Measurements from ENCODE around the gene KDM6A. TPM values are rescaled to one million over a fixed set of nuclear protein-coding genes. Genes with fewer than 3 reads are reported as not detected.

KDM6A gene
- total and polyA plus RNA-seq, 9 of the 15 experiments (the other 6 are each of a cell fraction or from before 2014, with no cell fraction given) = 8.4 to 34.3 (median 22.9) TPM

DNA sequence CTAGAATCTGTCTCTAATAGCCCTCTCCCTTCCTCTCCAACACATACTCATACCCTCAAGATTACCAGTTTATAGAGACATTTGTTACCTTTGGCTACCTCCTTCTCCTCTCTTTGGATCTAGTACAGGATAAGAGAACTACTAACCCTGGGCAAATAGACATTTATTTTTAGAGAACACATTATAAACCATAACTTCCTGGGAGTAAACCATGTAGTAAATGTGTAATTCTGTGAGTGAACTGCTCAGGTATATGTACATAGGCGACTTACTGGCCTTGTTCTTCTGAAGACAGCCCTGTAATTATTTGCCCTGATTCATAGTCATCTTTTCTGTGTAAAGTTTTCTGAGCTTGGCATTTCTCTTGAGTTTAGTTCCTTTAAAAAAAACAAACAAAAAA lies 94.2 kb downstream of the KDM6A start:
- H3K4me2 ChIP-seq (ENCODE audit: insufficient read depth, low read length) = no peak overlapping the region

GRCh38 chrX:44970709-44971108 lies 97.7 kb downstream of the KDM6A start:
- no peak overlapping the region for H3K4me3 ChIP-seq
- no peaks in the 10 kb centered on the region for H3K27me3 ChIP-seq (ENCODE audit: control insufficient read depth in 2 of 2, insufficient read depth in 2 of 2, low read length in 2 of 2)
- no peaks in the 10 kb centered on the region for H3K9me1 ChIP-seq (ENCODE audit: control insufficient read depth, insufficient read depth, low read length)
- BruUV-seq (replicated peaks) = no TSS peak
- H3K27ac ChIP-seq (ENCODE audit: extremely low read depth, low read depth, low read length) = no peak overlapping the region
- no peak for FAIRE-seq
- intact Hi-C loops (cut with micrococcal nuclease) (no loop called here), in situ Hi-C loops (cut with MboI) (no loop called here)
- H3K36me3 ChIP-seq (ENCODE audit: control insufficient read depth, insufficient read depth, low read length) = peaks cover under 1% of the 10 kb centered on the region; the same call in 1 of the 3 replicates
- no peak overlapping the region for H2AFZ ChIP-seq (ENCODE audit: low read depth, low read length)
- DNase-seq (ENCODE audit: extremely low read depth in 1 of 4, low spot score in 3 of 4) = no peak
- H3K9me3 ChIP-seq (replicated peaks; ENCODE audit: control insufficient read depth, insufficient read depth, low read depth, low read length) = 0 out of 2 replicates have a peak, but pooled peaks cover 1% of the 10 kb centered on the region
- ChIA-PET CTCF (ENCODE audit: low intra/inter-chr PET ratio) (no interaction called here), POLR2A (interaction anchor here (0.9 kb wide), 1 partner anchor 11 kb away, joined by 3 read pairs; no protein-coding TSS in a partner anchor)
- peaks cover 72% of the 10 kb centered on the region for H3K79me2 ChIP-seq (ENCODE audit: control insufficient read depth, insufficient read depth, low read length)
- no peak overlapping the region for H3K4me2 ChIP-seq (ENCODE audit: insufficient read depth, low read length)
- WGBS (ENCODE audit: insufficient coverage, low coverage, missing lambda C conversion rate) = 33% methylated on average over 3 of the region's 3 CpGs
- H3K9ac ChIP-seq (ENCODE audit: insufficient read depth in 1 of 2, low read depth in 2 of 2, low read length in 2 of 2) = no peak overlapping the region
- H3K4me1 ChIP-seq (replicated peaks in 1 of 2; ENCODE audit: control insufficient read depth in 2 of 2, insufficient read depth in 2 of 2, low read length in 2 of 2) = peaks cover 4 to 13% of the 10 kb centered on the region in 2 experiments; a peak in 3 of 5 replicates
- ATAC-seq = 0 out of 3 replicates have a peak, but pooled peaks have one; percentile 57
- H4K20me1 ChIP-seq (replicated peaks; ENCODE audit: control insufficient read depth, insufficient read depth, low read length) = peaks cover 21% of the 10 kb centered on the region
- TF ChIP-seq MEF2D (tag; conservative IDR thresholded peaks at IDR 0.05; ENCODE audit: low read depth) (no peak), NONO (IDR thresholded peaks at IDR 0.05; ENCODE audit: low read depth in 2 of 2, low read length in 1 of 2) (no peak), CBX8 (IDR thresholded peaks at IDR 0.05; ENCODE audit: borderline replicate concordance, extremely low read depth, low read depth, low read length, poor library complexity, severe bottlenecking) (no peak), ZSCAN29 (IDR thresholded peaks at IDR 0.05) (no peak), KAT2B (IDR thresholded peaks at IDR 0.05; ENCODE audit: low read depth, low read length) (no peak), RNF219 (CRISPR knock-in tag; IDR thresholded peaks at IDR 0.05) (no peak), MLLT1 (IDR thresholded peaks at IDR 0.05) (no peak), ERF (CRISPR knock-in tag; IDR thresholded peaks at IDR 0.05) (no peak)

More for the DNA sequence above, 94.2 kb downstream of the KDM6A start:
- Histone ChIP-seq H3K9ac (ENCODE audit: insufficient read depth in 1 of 2, low read depth in 2 of 2, low read length in 2 of 2) (no peak overlapping the region), H3K27ac (ENCODE audit: extremely low read depth, low read depth, low read length) (no peak overlapping the region), H2AFZ (ENCODE audit: low read depth, low read length) (no peak overlapping the region), H3K79me2 (ENCODE audit: control insufficient read depth, insufficient read depth, low read length) (peaks cover 62% of the 10 kb centered on the region), H4K20me1 (replicated peaks; ENCODE audit: control insufficient read depth, insufficient read depth, low read length) (peaks cover 9% of the 10 kb centered on the region), H3K4me1 (replicated peaks in 1 of 2; ENCODE audit: control insufficient read depth in 2 of 2, insufficient read depth in 2 of 2, low read length in 2 of 2) (peaks cover 4 to 7% of the 10 kb centered on the region in 2 experiments; a peak in 3 of 5 replicates), H3K36me3 (ENCODE audit: control insufficient read depth, insufficient read depth, low read length) (peaks cover 12% of the 10 kb centered on the region; the same call in 2 of the 3 replicates), H3K9me3 (replicated peaks; ENCODE audit: control insufficient read depth, insufficient read depth, low read depth, low read length) (no peaks in the 10 kb centered on the region), H3K4me3 (no peak overlapping the region), H3K27me3 (ENCODE audit: control insufficient read depth in 2 of 2, insufficient read depth in 2 of 2, low read length in 2 of 2) (no peaks in the 10 kb centered on the region), H3K9me1 (ENCODE audit: control insufficient read depth, insufficient read depth, low read length) (no peaks in the 10 kb centered on the region)
- FAIRE-seq = no peak
- ChIA-PET CTCF (ENCODE audit: low intra/inter-chr PET ratio) (no interaction called here), POLR2A (interaction anchor here (1.3 kb wide), 1 partner anchor 11 kb away, joined by 3 read pairs; no protein-coding TSS in a partner anchor)
- no peak for DNase-seq (ENCODE audit: extremely low read depth in 1 of 4, low spot score in 3 of 4)
- in situ Hi-C loops (cut with MboI) = no loop called here
- intact Hi-C loops (cut with micrococcal nuclease) = no loop called here
- no TSS peak for BruUV-seq (replicated peaks)
- 100% methylated on average over 1 of the region's 1 CpG for WGBS (ENCODE audit: insufficient coverage, low coverage, missing lambda C conversion rate)
- no peak for ATAC-seq
- TF ChIP-seq SIRT6 (IDR thresholded peaks at IDR 0.05; ENCODE audit: low read depth, low read length) (no peak), ZBED1 (IDR thresholded peaks at IDR 0.05) (no peak), RBM34 (IDR thresholded peaks at IDR 0.05; ENCODE audit: borderline replicate concordance, insufficient read depth, low read length) (no peak)
